Measurements from ENCODE around the gene VPS25.

Gene VPS25

GRCh38 chr17:42797067-42798007 is 24.1 kb downstream of the VPS25 start:
- DNase-seq (ENCODE audit: low read depth) = no peak
- TF ChIP-seq CTCF (IDR thresholded peaks at IDR 0.05; ENCODE audit: low read depth, low read length, missing control alignments) = no peak

GRCh38 chr17:42798011-42798382 is 24.7 kb downstream of the VPS25 start:
- no peak for DNase-seq (ENCODE audit: low read depth)
- H3K4me3 ChIP-seq (ENCODE audit: low read depth, low read length) = peak overlapping the region; percentile 85
- TF ChIP-seq CTCF (IDR thresholded peaks at IDR 0.05; ENCODE audit: low read depth, low read length, missing control alignments) = no peak

More at GRCh38 chr17:42797067-42798007, 24.1 kb downstream of the VPS25 start:
- H3K4me3 ChIP-seq (ENCODE audit: low read depth, low read length) = peak overlapping the region; percentile 85

- H3K4me3 ChIP-seq (ENCODE audit: low read depth, low read length) = peak within 1 kb of the TSS; percentile 85
- peak; percentile 45 for DNase-seq (ENCODE audit: low read depth)
- no peak for TF ChIP-seq CTCF (IDR thresholded peaks at IDR 0.05; ENCODE audit: low read depth, low read length, missing control alignments)
Measured at GRCh38 chr17:42798383-42799380, 25.4 kb downstream of the VPS25 start, which contains the start of the genes CNTD1 and COA3. TSS of gene CNTD1 (plus strand) at chr17:42798861. CDS start at chr17:42799068, 207 bp downstream. TSS of gene COA3 (minus strand) at chr17:42798704. CDS start at chr17:42798681, 23 bp downstream.

- H3K4me3 ChIP-seq (ENCODE audit: low read depth, low read length) = no peak overlapping the region
- no peak for TF ChIP-seq CTCF (IDR thresholded peaks at IDR 0.05; ENCODE audit: low read depth, low read length, missing control alignments)
- DNase-seq (ENCODE audit: low read depth) = no peak
Measured at GRCh38 chr17:42803074-42803883, 30.0 kb downstream of the VPS25 start.

- no peak for TF ChIP-seq CTCF (IDR thresholded peaks at IDR 0.05; ENCODE audit: low read depth, low read length, missing control alignments)
- no peak overlapping the region for H3K4me3 ChIP-seq (ENCODE audit: low read depth, low read length)
- DNase-seq (ENCODE audit: low read depth) = no peak
Measured at GRCh38 chr17:42804918-42805367, 31.7 kb downstream of the VPS25 start.

GRCh38 chr17:42806249-42806648 is 33.0 kb downstream of the VPS25 start:
- TF ChIP-seq CTCF (IDR thresholded peaks at IDR 0.05; ENCODE audit: low read depth, low read length, missing control alignments) = no peak
- DNase-seq (ENCODE audit: low read depth) = no peak

More at GRCh38 chr17:42806249-42806648, 33.0 kb downstream of the VPS25 start:
- H3K4me3 ChIP-seq (ENCODE audit: low read depth, low read length) = no peak overlapping the region
